GM18499 (cell line): ENCODE data around the gene TMC2.

Experiments used
- ATAC-seq: cut with Tn5 transposase; IDR thresholded peaks from one replicate; pipeline ENCODE4 v1.9.1; 2021; ENCODE audit warnings: moderate number of reproducible peaks; ENCODE audit not compliant: insufficient read depth, unreplicated experiment

Gene TMC2

GRCh38 chr20:2619961-2620595 is 83.7 kb downstream of the TMC2 start:
- ATAC-seq = no peak

DNA sequence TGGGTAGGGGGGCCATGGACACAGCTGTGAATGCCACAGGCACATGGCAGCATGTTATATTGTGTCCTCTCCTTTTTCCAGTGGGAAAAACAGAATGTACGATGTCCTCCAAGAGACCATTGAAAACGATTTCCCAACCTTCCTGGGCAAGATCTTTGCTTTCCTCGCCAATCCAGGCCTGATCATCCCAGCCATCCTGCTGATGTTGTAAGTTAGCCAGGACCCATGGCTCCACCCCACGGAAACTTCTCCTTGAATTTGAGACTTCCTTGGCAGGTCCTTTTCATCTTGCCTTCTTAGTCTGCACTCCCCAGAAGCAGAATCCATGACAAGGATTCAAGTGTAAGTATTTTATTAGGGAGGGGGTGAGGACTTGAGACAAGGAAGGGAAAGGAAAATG is 87.8 kb downstream of the TMC2 start:
- ATAC-seq = no peak

- no peak for ATAC-seq
These were observed 88.7 kb downstream of the TMC2 start for GRCh38 chr20:2625062-2625461.

DNA sequence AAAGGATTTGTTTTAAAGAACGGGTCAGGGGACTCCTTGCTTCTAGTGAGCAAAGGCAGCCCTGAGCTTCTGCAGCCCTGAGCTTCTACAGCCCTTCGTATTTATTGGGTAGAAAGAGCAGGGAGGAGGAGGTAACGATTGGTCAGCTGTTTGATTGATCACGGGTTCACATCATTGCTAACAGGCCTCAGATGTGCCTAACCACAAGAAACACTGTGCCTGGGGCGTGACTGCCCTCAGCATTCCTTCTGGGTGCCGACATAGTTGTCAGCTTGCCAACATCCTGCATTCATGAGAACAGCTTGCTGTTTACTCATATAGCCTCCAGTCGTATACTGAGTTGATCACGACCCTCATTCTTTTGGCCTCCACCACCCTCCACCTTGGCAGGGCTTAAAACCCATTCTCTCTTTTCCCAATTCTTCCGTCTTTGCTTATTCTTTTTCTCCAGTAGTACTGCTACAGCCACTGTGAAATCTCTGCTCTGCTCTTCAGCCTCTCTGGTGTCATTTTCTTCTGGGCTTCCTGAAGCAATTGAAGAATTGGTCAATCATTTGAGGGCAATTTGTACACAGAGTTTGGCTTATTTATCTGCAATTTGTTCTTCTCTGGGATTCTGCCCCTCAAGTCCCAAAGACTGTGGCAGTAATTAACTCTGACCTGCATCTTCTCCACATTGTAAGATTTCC is 90.6 kb downstream of the TMC2 start:
- no peak for ATAC-seq

DNA sequence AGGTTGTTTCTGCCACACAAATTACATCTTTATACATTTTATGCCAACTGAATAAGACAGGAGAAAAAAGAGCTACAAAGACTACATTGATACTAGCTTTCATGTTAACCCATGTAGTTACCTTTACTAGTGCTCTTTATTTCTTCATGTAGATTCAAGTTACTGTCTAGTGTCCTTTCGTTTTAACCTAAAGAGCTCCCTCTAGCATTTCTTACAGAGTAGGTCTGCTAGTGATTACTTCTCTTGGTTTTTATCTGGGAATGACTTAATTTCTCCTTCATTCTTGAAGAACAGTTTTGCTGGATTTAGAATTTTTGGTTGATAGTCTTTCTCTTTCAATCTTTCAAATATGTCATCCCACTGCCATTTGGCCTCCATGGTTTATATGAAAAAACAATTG is 94.9 kb downstream of the TMC2 start:
- ATAC-seq = no peak

GRCh38 chr20:2633381-2633780 is 97.0 kb downstream of the TMC2 start:
- no peak for ATAC-seq

- no peak for ATAC-seq
These were observed 100.9 kb downstream of the TMC2 start for GRCh38 chr20:2637246-2637645.

GRCh38 chr20:2640260-2640659 is 103.9 kb downstream of the TMC2 start:
- ATAC-seq = no peak

DNA sequence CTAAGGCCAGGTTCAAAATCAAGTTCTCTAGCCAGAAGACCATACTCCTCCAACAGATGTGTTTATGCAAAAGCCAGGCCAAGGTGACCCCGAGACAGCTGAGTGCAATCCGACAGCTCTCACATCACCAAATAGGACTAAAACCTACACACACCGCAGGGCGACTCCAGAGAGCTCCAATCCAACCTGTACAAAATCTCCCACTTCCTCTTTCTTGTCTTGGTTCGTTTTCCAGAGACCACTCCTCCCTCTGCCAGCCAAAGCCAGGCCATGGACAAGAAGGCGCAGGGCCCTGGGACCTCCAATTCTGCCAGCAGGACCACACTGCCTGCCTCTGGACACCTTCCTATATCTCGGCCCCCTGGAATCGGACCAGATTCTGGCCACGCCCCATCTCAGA is 104.5 kb downstream of the TMC2 start:
- no peak for ATAC-seq

GRCh38 chr20:2643708-2644107 is 107.3 kb downstream of the TMC2 start:
- no peak for ATAC-seq

DNA sequence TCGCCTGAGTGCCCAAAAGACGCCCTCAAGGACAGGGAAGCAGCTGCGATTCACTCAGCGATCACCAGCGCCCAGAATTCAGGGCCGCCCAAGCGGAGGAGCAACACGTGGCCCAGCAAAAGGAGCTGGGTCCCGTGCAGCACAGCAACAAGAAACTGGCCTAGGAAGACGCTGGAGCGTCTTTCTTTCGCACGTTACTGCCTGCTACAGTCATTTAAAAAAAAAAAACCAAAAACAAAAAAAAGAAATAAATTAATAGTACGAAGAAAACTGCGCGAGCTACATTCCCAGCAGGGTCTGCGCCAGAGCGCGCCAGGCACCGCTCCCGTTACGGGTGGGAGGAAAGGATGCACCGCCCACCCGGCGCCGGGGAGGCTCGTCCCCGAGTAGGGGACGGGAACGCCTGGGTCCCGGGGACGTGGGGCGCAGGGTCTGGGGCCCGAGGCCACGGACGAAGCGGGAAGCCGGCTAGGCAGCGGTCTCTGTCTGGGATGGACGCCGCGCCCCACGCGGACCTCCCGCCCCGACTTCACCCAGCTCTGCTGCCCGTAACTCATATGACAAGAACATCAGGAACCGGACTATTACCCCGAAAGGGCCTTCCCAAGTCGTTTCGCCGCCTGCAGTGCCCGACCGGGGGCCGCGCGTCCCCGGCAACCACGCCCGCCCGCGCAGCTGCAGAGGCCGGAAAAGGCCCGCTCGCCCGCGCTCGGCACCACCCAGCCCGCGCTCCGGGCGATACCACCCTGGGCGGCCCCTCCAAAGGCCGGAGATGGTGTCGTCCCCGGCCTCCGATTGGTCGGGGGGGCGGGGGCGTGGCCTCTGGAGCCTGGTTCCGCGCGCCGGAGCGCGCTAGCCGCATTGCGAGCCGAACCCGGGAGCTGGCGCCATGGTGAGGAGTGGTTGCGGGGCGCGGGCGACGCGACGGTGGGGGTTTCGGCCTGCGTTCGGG is 115.7 kb downstream of the TMC2 start, which contains the start of gene NOP56:
Gene NOP56 (plus strand): TSS at position 861 of the 952 bp plus-strand sequence. CDS start 29 bp downstream, at position 890.
- ATAC-seq = no peak

GRCh38 chr20:2652724-2653555 is 116.6 kb downstream of the TMC2 start:
- no peak for ATAC-seq

DNA sequence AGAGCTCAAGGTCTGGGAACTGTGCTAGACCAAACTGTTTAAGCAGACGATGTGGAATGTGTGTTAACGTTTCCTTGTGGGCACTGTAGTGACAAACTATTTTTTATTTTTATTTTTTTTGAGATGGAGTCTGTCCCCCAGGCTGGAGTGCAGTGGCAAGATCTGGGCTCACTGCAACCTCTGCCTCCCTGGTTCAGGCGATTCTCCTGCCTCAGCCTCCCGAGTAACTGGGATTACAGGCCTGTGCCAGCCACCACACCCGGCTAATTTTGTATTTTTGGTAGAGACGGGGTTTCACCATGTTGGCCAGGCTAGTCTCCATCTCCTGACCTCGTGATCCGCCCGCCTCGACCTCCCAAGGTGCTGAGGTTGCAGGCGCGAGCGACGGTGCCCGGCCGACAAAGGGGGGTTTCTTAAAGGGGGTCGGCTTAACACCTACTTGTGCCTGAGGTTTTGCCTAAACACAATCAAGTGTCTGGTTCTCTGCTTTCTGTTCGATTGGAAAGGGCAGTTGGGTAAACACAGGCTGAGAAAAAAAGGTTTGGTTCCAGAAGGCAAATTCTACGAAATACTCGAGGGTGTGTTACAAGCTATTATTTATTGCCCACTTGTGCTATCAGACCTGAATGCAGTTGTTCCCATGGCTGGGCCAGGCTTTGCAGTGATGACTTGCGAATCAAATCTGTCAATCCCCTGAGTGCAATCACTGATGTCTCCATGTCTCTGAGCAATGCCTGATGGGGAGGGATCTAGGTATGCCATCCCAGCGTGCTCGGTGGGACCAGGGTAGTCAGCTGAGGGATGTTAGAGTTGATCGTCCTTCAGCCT is 117.4 kb downstream of the TMC2 start:
- ATAC-seq = no peak

- ATAC-seq = no peak
These were observed 118.0 kb downstream of the TMC2 start for GRCh38 chr20:2654384-2654822.

DNA sequence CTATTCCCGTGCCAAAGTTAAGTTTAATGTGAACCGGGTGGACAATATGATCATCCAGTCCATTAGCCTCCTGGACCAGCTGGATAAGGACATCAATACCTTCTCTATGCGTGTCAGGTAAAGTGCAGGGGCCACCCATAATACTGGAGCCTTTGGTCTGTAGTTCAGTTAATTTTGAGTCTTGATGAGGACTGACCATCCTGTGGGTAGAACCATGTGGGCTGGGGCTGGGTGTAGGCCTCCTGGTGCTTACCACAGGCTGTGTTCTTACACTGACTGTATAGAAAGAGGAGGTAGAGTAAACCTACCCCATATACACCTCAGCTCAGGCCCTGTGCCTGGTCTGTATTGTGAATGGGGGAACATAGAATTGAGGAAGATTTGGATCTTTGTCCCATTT is 118.5 kb downstream of the TMC2 start:
- no peak for ATAC-seq

GRCh38 chr20:2655331-2656116 is 119.2 kb downstream of the TMC2 start:
- no peak for ATAC-seq

DNA sequence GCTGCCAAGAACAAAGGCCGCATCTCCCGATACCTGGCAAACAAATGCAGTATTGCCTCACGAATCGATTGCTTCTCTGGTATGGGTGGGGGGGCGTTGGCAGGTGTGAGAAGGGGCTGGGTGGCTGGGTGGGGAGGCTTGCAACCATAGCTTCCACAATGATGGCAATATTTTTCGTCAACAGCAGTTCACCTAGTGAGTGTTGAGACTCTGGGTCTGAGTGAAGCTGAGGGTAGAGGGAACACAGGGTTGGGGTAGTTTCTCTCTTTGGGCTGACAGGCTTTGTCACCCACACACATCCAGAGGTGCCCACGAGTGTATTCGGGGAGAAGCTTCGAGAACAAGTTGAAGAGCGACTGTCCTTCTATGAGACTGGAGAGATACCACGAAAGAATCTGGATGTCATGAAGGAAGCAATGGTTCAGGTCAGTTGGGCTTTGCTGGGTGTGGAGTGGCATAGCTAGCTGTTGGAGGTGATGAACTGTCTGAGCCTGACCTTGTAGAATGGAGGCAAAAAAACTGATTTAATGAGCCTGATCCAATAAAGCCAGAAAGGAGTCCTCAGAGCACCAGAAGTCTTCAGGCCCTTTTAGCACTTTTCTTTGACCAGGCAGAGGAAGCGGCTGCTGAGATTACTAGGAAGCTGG is 120.2 kb downstream of the TMC2 start:
- ATAC-seq = no peak

GRCh38 chr20:2657241-2657640 is 120.9 kb downstream of the TMC2 start:
- ATAC-seq = no peak
